Measurements from ENCODE around the gene PRRC2A.

Gene PRRC2A

GRCh38 chr6:31661262-31662123, 41.0 kb downstream of the PRRC2A start:
- no peak for DNase-seq
- Histone ChIP-seq H3K4me1 (no peaks in the 10 kb centered on the region), H3K9me3 (no peaks in the 10 kb centered on the region), H3K36me3 (peaks cover 8% of the 10 kb centered on the region), H3K4me3 (ENCODE audit: low read depth, low read length) (peak overlapping the region; percentile 85), H3K27me3 (no peaks in the 10 kb centered on the region)
- no peak for TF ChIP-seq CTCF (IDR thresholded peaks at IDR 0.05; ENCODE audit: low read depth, low read length)

DNA sequence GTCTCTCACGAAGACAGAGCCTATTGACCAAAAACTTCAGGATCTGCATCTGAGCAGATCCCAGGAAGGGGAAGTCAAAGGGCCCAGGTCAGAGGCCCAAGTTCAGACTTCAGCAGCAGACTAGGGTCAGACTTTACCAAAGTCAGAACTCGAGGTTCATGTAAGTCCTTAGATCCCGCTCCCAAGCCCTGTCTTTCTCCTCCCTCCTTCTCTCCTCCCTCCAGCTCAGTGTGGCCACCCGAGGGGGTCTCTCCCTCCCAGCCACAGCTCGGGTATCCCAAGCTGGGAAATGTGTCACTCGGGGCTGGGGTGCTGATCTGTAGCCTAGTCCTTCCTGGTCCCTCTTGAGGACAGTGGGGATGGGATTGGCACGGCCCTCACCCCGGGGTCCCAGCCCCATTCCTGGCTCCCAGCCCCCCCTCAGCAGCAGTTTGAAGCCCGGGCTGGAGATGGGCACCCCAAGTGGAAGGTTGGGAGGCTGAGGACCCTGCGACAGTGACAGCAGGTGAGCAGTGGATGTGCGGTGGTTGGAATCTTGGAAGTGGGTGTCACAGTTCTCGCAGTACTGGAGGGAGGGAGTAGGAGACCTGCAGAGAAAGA, 41.7 kb downstream of the PRRC2A start:
- Histone ChIP-seq H3K4me3 (ENCODE audit: low read depth, low read length) (no peak overlapping the region), H3K36me3 (peaks cover 13% of the 10 kb centered on the region), H3K4me1 (no peaks in the 10 kb centered on the region), H3K9me3 (no peaks in the 10 kb centered on the region), H3K27me3 (no peaks in the 10 kb centered on the region)
- DNase-seq, result no peak
- TF ChIP-seq CTCF (IDR thresholded peaks at IDR 0.05; ENCODE audit: low read depth, low read length), result no peak

- H3K27me3 ChIP-seq, result no peaks in the 10 kb centered on the region
- peak overlapping the region; percentile 87 for H3K4me3 ChIP-seq (ENCODE audit: low read depth, low read length)
- no peak for DNase-seq
- H3K9me3 ChIP-seq, result no peaks in the 10 kb centered on the region
- H3K4me1 ChIP-seq, result no peaks in the 10 kb centered on the region
- peaks cover 24% of the 10 kb centered on the region for H3K36me3 ChIP-seq
- TF ChIP-seq CTCF (IDR thresholded peaks at IDR 0.05; ENCODE audit: low read depth, low read length), result no peak
Measured at GRCh38 chr6:31663126-31663960, 42.8 kb downstream of the PRRC2A start.

DNA sequence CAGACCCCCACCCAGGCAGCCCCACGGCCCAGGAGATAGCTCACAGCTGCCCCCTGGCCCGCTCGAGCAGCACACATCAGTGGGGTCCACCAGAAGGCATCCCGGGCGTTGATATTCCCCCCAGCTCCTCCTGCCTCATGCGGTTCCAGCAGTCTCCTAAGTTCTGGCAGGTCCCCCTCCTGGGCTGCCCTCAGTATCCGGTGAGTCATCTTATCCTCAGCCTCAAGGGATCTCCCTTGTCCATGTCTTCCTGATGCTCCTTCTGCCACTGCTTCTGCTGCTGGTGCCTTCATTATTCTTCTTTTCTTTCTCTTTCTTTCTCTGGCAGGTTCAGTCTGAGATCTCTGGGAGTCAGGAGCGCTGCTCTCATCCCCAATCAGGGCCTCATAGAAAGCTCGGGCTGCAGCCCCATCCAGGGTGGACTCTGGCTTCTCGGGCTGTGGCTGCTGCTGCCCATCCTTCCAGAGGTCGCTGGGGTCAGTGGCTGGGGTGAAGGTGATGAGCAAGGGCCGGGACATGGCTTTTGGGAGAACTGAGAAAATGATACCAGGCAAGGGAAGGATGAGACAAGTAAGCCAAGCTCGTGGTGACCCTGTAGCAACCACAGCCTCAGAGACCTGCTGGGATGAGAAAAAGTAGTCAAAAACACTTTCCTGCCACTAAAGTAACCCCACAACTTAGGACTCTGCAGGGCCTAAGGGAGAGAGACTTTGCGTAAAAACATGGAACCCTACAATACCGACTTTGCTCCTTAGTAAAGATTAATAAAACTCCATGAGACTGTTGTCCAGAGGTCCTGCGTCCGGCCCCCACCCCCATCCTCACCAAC, 43.7 kb downstream of the PRRC2A start:
- peak; percentile 63 for DNase-seq
- Histone ChIP-seq H3K4me1 (no peaks in the 10 kb centered on the region), H3K9me3 (no peaks in the 10 kb centered on the region), H3K4me3 (ENCODE audit: low read depth, low read length) (peak overlapping the region; percentile 87), H3K36me3 (peaks cover 33% of the 10 kb centered on the region), H3K27me3 (no peaks in the 10 kb centered on the region)
- no peak for TF ChIP-seq CTCF (IDR thresholded peaks at IDR 0.05; ENCODE audit: low read depth, low read length)

DNA sequence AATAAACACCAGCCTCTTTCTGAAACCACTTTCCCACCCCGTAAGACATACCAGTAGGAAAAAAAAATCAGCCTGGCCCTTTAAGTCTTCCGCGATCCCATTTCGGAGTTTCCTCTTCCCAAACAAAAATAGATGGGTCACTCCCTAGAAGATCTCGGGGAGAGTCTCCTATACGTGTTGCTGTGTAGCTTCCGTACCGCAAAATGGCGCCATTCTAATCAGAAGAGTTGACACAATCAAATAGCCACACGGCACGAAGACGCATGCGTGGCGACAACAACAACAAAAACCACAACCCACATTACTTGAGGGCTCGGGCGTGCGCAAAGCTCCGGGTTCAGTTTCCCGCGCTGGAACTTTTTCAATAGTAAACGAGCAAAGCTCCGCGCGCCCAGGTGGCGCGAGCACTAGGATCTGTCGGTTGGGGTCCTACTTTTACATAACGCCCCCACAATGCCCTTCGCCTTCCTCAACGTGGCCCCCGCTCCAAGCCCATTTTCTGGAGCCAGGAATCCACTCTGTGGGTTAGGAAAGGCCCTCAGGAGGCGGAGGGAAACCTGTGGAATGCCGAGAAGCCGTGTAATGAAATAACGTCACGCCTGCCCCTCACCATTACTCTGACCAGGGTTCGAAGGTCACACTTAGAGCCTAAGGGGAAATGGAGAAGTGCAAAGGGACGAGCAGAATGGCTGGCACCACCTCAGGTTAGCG, 44.4 kb downstream of the PRRC2A start, which contains the start of gene GPANK1:
GPANK1 (minus strand) TSS at position 208 of the 711 bp plus-strand sequence. CDS start 519 bp downstream, outside the sequence.
- no peak for TF ChIP-seq CTCF (IDR thresholded peaks at IDR 0.05; ENCODE audit: low read depth, low read length)
- Histone ChIP-seq H3K36me3 (peaks cover 38% of the 10 kb centered on the region), H3K4me3 (ENCODE audit: low read depth, low read length) (peak within 1 kb of the TSS; percentile 87), H3K9me3 (no peaks in the 10 kb centered on the region), H3K4me1 (no peaks in the 10 kb centered on the region), H3K27me3 (no peaks in the 10 kb centered on the region)
- peak; percentile 87 for DNase-seq
